GM12801 (cell line): ENCODE results near the gene FAM240A.

Experiments
- TF ChIP-seq, protein P1 (sequence below): IDR thresholded peaks from one replicate; pipeline ENCODE4 v1.5.1; 2011; ENCODE audit warnings: control low read depth; ENCODE audit not compliant: insufficient read length; ENCODE audit errors: extremely low read depth

Gene FAM240A

DNA sequence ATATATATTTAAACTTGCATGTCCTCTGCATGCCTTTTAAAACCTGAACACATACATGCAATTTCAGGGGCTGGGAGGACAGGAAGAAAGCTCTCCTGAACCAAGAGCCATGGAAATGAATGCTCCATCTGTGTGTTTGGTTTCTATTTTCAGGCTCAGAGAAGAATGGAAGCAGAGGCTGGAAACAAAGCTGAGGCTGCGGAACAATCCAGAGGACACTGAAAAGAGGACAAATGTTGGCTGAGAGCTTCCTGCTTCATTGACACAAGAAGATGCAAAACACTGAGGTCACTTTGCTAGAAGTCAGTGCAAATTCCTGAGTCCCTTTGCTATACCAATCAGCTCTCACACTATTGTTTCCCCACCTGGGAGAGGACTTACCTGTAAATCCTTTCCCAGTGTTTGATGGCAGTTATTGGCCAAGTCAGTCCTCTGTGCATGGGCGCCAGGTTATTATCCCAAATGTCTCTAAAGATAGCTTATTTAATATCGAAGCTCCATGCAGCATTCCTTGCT is 12.7 kb downstream of the FAM240A start:
- TF ChIP-seq, protein P1, sequence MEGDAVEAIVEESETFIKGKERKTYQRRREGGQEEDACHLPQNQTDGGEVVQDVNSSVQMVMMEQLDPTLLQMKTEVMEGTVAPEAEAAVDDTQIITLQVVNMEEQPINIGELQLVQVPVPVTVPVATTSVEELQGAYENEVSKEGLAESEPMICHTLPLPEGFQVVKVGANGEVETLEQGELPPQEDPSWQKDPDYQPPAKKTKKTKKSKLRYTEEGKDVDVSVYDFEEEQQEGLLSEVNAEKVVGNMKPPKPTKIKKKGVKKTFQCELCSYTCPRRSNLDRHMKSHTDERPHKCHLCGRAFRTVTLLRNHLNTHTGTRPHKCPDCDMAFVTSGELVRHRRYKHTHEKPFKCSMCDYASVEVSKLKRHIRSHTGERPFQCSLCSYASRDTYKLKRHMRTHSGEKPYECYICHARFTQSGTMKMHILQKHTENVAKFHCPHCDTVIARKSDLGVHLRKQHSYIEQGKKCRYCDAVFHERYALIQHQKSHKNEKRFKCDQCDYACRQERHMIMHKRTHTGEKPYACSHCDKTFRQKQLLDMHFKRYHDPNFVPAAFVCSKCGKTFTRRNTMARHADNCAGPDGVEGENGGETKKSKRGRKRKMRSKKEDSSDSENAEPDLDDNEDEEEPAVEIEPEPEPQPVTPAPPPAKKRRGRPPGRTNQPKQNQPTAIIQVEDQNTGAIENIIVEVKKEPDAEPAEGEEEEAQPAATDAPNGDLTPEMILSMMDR, result no peak

DNA sequence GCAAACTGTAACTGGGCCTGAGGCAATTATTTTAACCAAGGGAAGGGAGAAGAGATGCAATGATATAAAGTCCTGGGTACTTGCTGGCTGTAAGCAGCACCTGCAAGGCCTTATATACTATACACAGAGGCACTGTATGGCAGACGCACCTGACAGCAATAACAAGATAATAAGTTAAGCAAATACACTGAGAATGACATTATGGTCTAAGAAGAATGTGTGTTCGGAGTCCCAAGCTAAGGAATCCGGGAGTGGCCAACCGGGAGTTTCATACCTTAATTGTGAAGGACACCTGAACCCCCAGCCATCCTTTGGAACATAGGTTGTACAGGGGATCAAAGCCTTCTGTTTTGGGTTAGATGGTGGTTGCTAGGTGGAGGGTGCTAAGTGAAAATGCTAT is 13.7 kb downstream of the FAM240A start:
- TF ChIP-seq, protein P1, result no peak

DNA sequence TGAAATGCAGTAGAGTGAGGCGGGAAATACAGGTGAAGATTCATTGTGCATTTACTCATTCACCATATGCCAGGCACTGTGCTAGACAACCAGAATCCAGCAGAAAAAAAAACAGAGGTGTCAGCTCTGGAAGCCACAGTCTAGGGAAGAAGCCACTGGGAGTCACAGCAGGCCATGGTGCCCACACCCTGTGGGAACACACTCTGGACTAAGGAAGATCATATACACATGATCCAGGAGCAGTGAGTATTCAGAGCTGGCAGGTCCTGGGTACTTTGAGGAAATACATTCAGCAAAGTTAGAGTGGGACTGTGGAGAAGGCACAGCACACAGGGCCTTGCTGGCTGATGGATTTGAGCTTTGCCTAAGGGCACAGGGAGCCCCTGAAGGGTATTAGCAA is 14.8 kb downstream of the FAM240A start:
- TF ChIP-seq, protein P1, result no peak

DNA sequence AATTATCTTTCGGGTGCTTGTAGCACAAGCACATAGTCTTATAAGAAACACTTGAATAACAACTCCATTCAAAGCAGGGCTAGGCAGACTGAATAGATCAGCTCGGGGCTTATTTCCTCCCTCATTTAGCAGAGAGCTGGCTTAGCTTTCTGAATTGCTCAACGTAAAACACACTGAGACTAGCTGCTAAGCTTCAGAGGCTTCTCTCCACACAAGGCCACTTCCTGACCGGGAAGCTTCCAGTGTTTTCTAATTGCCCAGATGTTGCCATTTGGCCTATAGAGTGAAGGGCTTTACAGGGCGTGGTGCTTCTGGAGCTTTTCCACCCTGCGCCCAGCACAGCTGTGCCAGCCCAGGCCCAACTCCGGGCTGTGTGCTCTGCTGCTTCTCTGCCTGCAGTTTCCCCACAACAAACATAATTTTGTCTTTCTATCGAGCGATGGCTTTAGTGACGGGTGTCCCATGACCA is 16.6 kb downstream of the FAM240A start:
- TF ChIP-seq, protein P1, result no peak

DNA sequence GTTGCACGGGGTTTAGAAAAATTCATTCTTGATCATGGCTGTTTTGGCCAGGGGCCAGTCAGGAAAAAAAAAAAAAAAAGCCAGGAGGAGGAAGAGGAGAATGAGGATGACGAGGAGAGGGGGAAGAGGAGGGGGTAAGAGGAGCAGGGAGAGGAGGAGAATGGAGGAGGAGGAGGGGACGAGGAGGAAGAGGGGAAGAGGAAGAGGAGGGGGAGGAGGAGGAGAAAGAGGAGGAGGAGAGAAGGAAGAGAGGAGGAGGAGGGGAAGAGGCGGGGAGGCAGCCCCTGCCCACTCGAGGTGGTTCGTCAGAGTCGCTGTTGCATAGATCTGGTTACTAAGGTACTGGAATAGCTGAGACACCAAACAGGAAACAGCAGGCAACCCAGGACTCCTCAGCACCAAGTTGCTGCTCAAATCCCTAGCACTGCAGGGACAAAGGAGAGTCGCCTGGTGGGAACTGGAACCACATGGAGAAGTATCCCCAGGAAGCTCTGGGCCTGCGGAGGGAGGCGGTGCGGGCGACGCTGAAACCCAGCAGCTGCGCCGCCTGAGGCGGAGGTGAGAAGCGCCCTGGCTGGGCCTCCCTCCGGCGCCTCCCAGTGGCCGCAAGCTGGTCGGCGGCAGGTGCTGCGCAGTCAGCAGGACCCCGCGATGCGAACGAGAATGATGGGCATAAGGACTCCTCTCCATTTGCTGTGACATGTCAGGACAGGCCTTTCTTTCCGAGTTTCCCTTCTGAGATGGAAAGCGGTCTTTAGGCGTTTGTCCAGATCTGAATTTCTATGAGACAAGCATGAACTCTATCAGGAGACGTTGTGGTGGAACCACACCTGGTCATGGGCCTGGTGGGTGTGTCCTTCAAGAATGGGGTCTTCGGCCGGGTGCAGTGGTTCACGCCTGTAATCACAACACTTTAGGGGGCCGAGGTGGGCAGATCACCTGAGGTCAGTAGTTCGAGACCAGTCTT is 17.5 kb downstream of the FAM240A start:
- TF ChIP-seq, protein P1, result no peak

DNA sequence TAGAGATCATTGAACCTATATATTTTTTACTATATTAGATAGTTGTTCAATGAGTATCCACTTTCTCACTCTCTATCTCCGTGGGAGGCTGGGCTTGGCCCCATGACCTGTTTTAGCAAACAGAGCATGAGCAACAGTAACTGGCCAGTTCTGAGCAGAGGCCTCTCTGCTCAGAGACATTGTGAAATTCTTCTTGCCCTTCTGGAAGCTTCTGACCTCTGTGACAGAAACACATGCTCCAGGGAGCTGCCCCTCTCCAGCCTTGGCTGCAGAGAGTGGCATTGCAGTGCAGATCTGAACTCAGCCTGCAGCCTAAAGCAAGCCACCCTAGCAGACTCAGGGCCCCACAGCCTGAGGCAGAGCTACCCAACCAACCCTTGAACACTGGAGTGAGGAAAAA is 20.5 kb downstream of the FAM240A start:
- TF ChIP-seq, protein P1, result no peak

DNA sequence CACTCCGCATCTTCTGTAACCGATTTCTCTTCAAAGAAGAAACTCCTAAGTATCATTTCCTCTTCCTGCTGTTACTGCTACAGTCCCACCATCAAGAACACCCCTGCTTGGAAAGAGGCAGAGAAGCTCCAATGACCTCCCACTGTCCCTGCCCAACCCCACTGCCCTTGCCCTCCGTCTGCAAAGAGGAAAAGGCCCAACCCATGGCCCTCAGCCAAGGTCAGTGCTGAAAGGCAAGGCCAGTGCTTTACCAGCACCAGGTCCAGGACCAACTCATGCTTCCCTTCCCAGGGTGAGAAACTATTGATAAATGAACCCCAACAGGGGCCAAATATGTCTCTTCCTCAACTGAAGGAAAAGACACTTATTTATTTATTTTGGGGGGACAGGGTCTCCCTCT is 22.5 kb downstream of the FAM240A start:
- TF ChIP-seq, protein P1, result no peak
